NCI-H2171 treated with DMSO at 0.1 percent for 48 hours (cell line): ENCODE data around the gene STK24.
"Not testable (repeated sequence)": the region's sequence is repeated elsewhere in the genome, so short reads cannot be mapped to it uniquely, and the experiment has no call there.

Experiments
- DNase-seq: peaks from one replicate; lab custom pipeline; 2025; lab: John Stamatoyannopoulos, UW

The STK24 gene

DNA sequence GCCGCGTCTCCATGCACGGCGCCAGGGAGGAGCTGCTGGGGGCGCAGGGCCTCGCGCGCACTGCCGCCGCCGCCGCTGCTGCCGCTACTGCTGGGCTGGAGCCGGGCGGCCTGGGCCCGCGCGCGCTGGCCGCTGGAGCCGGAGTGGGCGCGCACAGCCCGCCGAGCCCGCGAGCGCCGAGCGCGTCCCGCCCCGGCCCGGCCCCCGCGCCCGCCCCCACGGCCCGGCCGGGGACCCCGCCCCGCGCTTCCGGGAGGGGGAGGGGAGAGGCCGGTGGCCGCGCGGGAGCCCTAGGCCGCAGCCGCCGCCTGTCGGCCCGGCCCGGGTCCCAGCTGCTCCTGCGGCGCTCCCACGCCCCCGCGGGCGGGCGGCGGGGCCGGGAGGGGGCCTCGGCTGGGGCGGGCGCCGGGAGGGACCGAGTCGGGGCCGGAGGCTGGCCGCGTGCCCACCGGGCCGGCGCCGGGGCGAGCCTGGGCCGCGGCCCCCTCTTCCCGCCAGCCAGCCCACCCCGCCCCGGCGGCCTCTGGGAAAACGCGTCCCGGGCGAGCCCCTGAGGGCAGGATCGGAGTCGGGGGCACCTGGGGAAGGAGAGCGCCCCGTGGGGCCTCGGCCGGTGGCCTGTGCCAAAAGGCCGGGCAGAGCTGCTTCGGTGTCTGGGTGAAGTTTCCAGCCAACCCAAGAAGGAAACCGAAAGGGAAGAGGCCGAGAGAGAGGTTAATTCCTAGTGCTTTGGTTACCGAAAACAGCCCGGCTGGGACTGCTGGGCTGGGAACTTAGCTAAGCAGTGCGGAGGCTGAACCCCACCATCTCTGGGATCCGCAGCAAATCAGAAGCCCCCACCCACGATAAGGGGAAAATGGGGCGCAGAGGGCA lies at the start of gene STK24:
TSS of gene STK24 (minus strand) at position 145 of the 873 bp plus-strand sequence. CDS start 321 bp downstream, outside the sequence.
- DNase-seq, result no peak

GRCh38 chr13:98626298-98626935 lies 49.5 kb upstream of the STK24 start:
- peak; percentile 5 for DNase-seq

DNA sequence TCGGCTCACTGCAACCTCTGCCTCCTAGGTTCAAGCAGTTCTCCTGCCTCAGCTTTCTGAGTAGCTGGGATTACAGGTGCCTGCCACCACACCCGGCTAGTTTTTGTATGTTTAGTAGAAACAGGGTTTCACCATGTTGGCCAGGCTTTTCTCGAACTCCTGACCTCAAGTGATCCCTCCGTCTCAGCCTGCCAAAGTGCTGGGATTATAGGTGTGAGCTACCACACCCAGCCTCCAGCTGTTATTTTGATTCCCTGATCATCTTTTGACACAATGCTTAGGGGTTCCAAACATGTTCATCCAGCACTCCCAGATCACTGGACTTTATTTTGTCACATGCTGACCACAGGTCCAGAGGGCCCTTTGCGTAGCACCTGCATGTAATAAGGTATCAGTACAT lies 47.7 kb upstream of the STK24 start:
- not testable (repeated sequence) for DNase-seq

GRCh38 chr13:98622931-98623331 lies 46.0 kb upstream of the STK24 start:
- DNase-seq, result peak; percentile 79

DNA sequence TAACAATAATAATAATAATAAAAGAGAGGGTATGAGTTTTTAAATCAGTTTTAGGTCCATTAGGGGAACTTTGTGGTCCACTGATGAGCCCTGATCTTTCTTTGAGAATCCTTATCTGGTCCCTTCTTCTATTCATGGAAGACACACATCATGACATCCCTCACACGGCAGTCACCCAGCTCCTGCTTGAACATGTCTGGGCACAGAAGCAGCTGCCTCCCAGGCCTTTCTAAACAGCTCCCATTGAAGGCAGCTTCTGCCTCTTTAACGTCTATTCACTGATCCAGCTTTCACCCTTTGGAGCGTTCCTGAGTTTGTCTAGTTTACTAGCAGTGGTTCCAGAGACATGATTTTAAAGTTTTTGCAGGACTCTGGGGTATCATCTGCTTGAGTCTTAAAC lies 42.6 kb upstream of the STK24 start:
- DNase-seq, result no peak

DNA sequence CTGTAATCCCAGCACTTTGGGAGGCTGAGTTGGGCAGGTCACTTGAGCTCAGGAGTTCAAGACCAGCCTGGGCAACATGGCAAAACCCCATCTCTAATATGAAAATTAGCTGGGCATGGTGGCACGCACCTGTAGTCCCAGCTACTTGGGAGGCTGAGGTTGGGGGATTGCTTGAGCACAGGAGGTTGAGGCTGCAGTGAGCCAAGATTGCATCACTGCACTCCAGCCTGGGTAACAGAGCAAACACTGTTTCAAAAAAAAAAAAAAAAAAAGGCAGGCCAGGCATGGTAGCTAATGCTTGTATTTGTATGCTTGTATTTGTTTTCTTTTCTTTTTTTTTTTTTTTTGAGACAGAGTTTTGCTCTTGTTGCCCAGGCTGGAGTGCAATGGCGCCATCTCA lies 38.7 kb upstream of the STK24 start:
- DNase-seq, result not testable (repeated sequence)

DNA sequence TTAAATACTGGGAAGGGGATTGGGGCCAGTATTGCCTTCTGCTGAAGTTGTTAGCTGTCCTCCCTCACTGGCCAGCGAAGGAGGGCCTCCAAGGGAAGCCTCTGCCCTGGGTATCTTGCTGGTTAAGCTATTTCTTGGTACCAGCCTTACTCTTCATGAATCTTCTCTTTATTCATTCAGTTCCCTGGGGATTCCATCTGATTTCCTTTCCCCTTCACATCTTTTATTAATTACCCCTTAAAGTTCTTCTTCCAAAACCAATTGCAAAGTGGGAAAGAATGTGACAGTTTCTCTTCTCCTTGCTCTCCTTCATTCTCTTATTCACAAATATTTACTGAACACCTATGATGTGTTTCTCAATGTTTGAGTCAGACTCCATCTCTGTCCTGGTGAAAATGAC lies 36.7 kb upstream of the STK24 start:
- no peak for DNase-seq

DNA sequence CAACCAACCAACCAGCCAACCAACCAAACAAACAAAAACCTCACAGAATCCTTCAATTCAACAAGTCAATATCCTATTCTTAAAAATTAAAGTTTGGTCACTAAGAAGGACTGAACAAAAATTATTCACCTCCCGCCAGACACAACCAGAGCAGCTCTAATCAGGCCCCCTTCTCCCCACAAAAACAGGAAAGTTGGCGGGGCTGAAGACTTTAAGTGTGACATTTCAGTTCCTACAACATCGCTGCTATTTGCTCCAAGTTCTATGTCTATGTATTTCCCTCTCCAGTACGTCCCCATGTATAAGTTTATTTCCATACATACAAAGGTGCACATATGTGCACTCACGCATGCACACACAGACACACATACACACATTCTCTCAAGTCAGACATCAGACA lies 32.8 kb upstream of the STK24 start:
- DNase-seq, result no peak

- peak; percentile 80 for DNase-seq
These were observed 29.4 kb upstream of the STK24 start for GRCh38 chr13:98606296-98606695.

DNA sequence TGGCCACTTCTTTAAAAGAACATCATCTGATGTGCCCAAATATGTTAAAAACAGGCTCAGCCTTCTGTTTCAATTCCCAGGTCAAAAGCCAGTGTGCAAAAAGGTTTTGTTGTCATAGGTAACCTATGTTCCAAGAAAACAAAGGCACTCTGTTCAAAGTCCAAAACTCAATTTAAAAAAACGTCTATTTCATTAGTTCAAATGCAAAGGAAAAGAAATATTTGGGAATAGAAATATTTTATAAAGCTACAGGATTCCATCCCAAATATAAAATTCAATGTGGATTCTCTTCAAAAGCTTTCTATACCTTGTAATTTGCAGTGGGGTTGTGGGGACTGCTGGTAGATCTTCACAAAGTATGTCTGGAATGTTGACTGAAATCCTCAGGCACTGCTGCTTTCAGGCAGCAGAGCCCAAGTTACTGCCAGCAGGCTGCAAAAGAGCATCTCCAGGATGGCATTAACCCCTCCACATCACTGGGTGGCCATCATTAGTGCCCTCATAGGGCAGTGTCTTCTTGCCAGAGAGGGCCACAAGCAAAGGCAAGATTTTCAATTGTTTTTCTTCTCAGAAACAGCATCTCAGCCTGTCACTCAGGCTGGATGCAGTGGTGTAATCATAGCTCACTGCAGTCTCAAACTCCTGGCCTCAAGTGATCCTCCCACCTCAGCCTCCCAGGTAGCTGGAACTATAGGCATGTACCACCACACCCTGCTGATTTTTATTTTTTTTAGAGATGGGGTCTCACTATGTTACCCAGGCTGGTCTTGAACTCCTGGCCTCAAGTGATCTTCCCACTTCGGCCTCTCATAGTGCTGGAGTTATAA lies 22.8 kb upstream of the STK24 start:
- DNase-seq, result no peak

GRCh38 chr13:98598043-98598442 lies 21.1 kb upstream of the STK24 start:
- DNase-seq, result no peak

- DNase-seq, result no peak
These were observed 18.2 kb upstream of the STK24 start for GRCh38 chr13:98595134-98595533.

- DNase-seq, result no peak
These were observed 15.4 kb upstream of the STK24 start for GRCh38 chr13:98592362-98592732.

DNA sequence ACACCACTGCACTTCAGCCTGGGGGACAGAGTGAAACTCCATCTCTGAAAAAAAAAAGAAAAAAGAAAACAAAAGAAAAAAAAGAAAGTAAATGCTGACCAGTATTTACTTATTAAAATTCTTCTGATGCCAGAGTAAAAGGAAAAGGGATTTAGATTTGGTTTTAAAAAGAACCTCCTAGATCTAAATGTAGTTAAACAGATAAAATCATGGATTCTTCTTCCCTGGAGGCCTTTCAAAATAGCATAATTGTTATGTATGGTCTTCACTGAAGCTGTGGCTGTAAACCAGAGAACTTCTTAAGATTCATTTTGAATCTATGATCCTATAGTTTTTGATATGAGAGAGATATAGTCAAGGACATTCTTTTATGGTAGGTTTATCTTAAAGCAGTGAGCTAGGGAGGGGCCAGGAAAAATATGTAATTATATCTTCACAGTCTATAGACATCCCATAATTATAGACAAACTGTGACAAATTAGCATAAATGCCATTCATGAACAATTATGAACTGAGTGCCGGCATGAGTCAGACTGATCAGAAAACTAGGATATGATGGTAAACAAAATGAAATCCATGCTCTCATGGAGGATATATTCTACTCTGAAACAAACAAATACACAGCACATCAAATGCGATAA lies 14.9 kb upstream of the STK24 start:
- DNase-seq, result no peak

GRCh38 chr13:98590471-98590870 lies 13.6 kb upstream of the STK24 start:
- DNase-seq, result not testable (repeated sequence)

DNA sequence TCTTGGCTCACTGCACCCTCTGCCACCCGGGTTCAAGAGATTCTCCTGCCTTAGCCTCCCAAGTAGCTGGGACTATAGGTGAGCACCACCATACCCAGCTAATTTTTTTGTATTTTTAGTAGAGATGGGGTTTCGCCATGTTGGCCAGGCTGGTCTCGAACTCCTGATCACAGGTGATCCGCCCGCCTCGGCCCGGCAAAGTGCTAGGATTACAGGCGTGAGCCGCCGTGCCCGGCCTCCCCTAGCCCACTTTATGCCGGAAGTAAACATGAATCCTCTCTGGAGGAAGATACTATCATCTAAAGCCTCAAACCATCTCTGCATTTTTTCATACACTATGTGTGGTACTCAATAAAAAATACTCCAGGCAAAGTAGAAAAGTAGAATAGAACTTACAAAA lies 12.6 kb upstream of the STK24 start:
- not testable (repeated sequence) for DNase-seq

DNA sequence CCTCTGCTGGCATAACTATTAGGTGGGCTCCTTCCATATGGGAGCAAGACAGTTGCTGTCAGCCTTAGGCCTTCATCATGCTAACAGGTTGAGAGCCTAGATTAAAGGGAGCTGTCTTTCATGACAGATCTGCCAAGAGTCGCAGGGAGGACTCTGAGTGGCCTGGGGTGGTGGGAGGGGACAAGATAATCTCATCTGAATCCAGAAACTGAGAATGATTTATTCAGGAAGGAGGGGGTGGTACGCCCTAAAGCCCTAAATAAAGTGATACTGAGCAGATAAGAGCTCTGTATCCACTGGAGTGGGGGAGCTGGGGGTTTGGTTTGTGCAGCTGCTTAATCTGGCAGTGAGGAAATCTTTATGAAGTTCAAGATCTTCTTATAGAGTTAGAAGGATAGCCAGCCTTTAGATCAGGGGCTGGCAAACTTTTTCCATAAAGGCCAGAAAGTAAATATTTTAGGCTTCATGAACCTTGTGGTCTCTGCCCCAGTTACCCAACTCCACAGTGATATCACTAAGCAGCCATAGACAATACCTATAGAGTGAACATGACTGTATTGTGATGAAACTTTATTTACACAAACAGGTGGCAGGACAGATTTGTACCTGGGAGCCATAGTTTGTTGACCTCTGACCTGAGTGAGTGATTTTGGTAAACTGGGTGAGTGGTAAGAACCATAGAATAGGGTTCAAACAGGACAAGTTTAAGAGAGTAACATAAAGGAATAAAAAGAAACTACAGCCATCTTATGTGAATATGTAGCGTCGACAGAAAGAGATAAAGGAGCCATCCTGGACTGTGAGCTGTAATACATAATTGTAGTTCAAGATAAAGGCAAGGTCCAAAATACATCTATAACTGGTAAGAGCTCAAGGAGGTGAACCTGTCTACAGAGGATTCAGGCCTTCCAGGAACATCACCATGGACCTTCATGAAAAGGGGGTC lies 9.8 kb upstream of the STK24 start:
- DNase-seq, result no peak

DNA sequence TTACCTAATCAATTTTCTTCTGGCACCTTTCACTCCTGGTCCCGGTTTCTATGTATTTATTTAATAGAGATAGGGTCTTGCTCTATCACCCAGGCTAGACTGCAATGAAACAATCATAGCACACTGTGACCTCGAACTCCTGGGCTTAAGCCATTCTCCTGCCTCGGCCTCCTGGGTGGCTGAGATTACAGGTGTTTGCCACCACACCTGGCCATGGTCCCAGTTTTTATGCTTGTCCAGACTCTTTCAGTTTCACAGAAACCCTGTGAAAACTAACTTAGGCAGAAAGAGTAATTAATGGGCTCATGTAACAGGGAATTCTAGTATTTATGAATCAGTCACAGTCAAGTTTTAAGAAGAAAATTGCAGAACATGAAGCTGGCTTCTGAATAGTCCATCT lies 9.0 kb upstream of the STK24 start:
- DNase-seq, result no peak

DNA sequence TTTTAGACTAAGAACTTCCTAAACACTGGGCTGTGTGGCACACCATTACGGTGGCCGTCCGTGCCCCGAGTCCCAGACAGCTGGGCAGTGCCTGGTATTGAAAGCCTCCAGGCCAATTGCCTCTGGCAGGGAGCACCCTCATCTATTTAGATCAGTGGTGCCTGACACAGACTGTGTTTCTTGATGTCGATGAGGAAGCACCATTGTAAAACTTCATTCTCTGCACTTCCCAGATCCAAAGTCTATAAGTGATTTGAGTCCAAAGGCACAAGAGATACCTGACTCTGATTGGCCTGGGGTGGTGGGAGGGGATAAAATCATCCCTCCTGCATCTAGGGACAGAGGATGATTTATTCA lies 8.5 kb upstream of the STK24 start:
- no peak for DNase-seq

- no peak for DNase-seq
These were observed 7.9 kb upstream of the STK24 start for GRCh38 chr13:98584668-98585397.
